ENCODE results near the gene ADRA2C. TPM values are rescaled to one million over a fixed set of nuclear protein-coding genes. Genes with fewer than 3 reads are reported as not detected.

Gene ADRA2C
- total and polyA plus RNA-seq, 9 donors, result 2.3 to 5.0 (median 2.9) TPM

GRCh38 chr4:3768842-3769641, 2.9 kb downstream of the ADRA2C start:
- WGBS (ENCODE audit: insufficient coverage), result 60% methylated on average over 7 of the region's 14 CpGs
- Histone ChIP-seq H3K4me1 (ENCODE audit: control insufficient read depth, insufficient read depth, low read length) (peaks cover 35% of the 10 kb centered on the region), H3K4me3 (ENCODE audit: low read length) (no peak overlapping the region), H3K27me3 (ENCODE audit: control insufficient read depth, insufficient read depth, low read length) (peaks cover 78% of the 10 kb centered on the region), H3K27ac (ENCODE audit: low read length) (no peak overlapping the region), H3K9me3 (replicated peaks; ENCODE audit: control insufficient read depth, low read depth, low read length) (no peaks in the 10 kb centered on the region), H3K36me3 (ENCODE audit: control insufficient read depth, insufficient read depth, low read length) (no peaks in the 10 kb centered on the region)
- DNase-seq, result no peak

GRCh38 chr4:3769642-3770184, 3.5 kb downstream of the ADRA2C start:
- Histone ChIP-seq H3K36me3 (ENCODE audit: control insufficient read depth, insufficient read depth, low read length) (no peaks in the 10 kb centered on the region), H3K4me1 (ENCODE audit: control insufficient read depth, insufficient read depth, low read length) (peaks cover 36% of the 10 kb centered on the region), H3K4me3 (ENCODE audit: low read length) (no peak overlapping the region), H3K27ac (ENCODE audit: low read length) (no peak overlapping the region), H3K9me3 (replicated peaks; ENCODE audit: control insufficient read depth, low read depth, low read length) (no peaks in the 10 kb centered on the region), H3K27me3 (ENCODE audit: control insufficient read depth, insufficient read depth, low read length) (peaks cover 77% of the 10 kb centered on the region)
- 73% methylated on average over 7 of the region's 9 CpGs for WGBS (ENCODE audit: insufficient coverage)
- no peak for DNase-seq

GRCh38 chr4:3770323-3771163, 4.4 kb downstream of the ADRA2C start:
- no peak for DNase-seq
- 42% methylated on average over 12 of the region's 13 CpGs for WGBS (ENCODE audit: insufficient coverage)
- H3K36me3 ChIP-seq (ENCODE audit: control insufficient read depth, insufficient read depth, low read length), result no peaks in the 10 kb centered on the region
- peaks cover 32% of the 10 kb centered on the region for H3K4me1 ChIP-seq (ENCODE audit: control insufficient read depth, insufficient read depth, low read length)
- no peak overlapping the region for H3K4me3 ChIP-seq (ENCODE audit: low read length)
- H3K27me3 ChIP-seq (ENCODE audit: control insufficient read depth, insufficient read depth, low read length), result peaks cover 71% of the 10 kb centered on the region
- no peaks in the 10 kb centered on the region for H3K9me3 ChIP-seq (replicated peaks; ENCODE audit: control insufficient read depth, low read depth, low read length)
- H3K27ac ChIP-seq (ENCODE audit: low read length), result no peak overlapping the region

- 52% methylated on average over 11 of the region's 20 CpGs for WGBS (ENCODE audit: insufficient coverage)
- no peak overlapping the region for H3K4me3 ChIP-seq (ENCODE audit: low read length)
- H3K9me3 ChIP-seq (replicated peaks; ENCODE audit: control insufficient read depth, low read depth, low read length), result no peaks in the 10 kb centered on the region
- H3K4me1 ChIP-seq (ENCODE audit: control insufficient read depth, insufficient read depth, low read length), result peaks cover 32% of the 10 kb centered on the region
- H3K27me3 ChIP-seq (ENCODE audit: control insufficient read depth, insufficient read depth, low read length), result peaks cover 73% of the 10 kb centered on the region
- H3K36me3 ChIP-seq (ENCODE audit: control insufficient read depth, insufficient read depth, low read length), result no peaks in the 10 kb centered on the region
- DNase-seq, result no peak
- no peak overlapping the region for H3K27ac ChIP-seq (ENCODE audit: low read length)
Measured at GRCh38 chr4:3771164-3771809, 5.1 kb downstream of the ADRA2C start.

GRCh38 chr4:3771939-3772495, 5.8 kb downstream of the ADRA2C start:
- Histone ChIP-seq H3K27ac (ENCODE audit: low read length) (no peak overlapping the region), H3K27me3 (ENCODE audit: control insufficient read depth, insufficient read depth, low read length) (peaks cover 68% of the 10 kb centered on the region), H3K4me3 (ENCODE audit: low read length) (no peak overlapping the region), H3K36me3 (ENCODE audit: control insufficient read depth, insufficient read depth, low read length) (no peaks in the 10 kb centered on the region), H3K4me1 (ENCODE audit: control insufficient read depth, insufficient read depth, low read length) (peaks cover 28% of the 10 kb centered on the region), H3K9me3 (replicated peaks; ENCODE audit: control insufficient read depth, low read depth, low read length) (no peaks in the 10 kb centered on the region)
- WGBS (ENCODE audit: insufficient coverage), result 55% methylated on average over 24 of the region's 24 CpGs
- no peak for DNase-seq

GRCh38 chr4:3772632-3773031, 6.4 kb downstream of the ADRA2C start:
- peaks cover 27% of the 10 kb centered on the region for H3K4me1 ChIP-seq (ENCODE audit: control insufficient read depth, insufficient read depth, low read length)
- no peak overlapping the region for H3K4me3 ChIP-seq (ENCODE audit: low read length)
- 69% methylated on average over 8 of the region's 8 CpGs for WGBS (ENCODE audit: insufficient coverage)
- no peaks in the 10 kb centered on the region for H3K9me3 ChIP-seq (replicated peaks; ENCODE audit: control insufficient read depth, low read depth, low read length)
- H3K27ac ChIP-seq (ENCODE audit: low read length), result no peak overlapping the region
- no peak for DNase-seq
- H3K36me3 ChIP-seq (ENCODE audit: control insufficient read depth, insufficient read depth, low read length), result no peaks in the 10 kb centered on the region
- peaks cover 65% of the 10 kb centered on the region for H3K27me3 ChIP-seq (ENCODE audit: control insufficient read depth, insufficient read depth, low read length)

- Histone ChIP-seq H3K27me3 (ENCODE audit: control insufficient read depth, insufficient read depth, low read length) (peaks cover 55% of the 10 kb centered on the region), H3K36me3 (ENCODE audit: control insufficient read depth, insufficient read depth, low read length) (no peaks in the 10 kb centered on the region), H3K4me3 (ENCODE audit: low read length) (no peak overlapping the region), H3K27ac (ENCODE audit: low read length) (no peak overlapping the region), H3K4me1 (ENCODE audit: control insufficient read depth, insufficient read depth, low read length) (peaks cover 27% of the 10 kb centered on the region), H3K9me3 (replicated peaks; ENCODE audit: control insufficient read depth, low read depth, low read length) (no peaks in the 10 kb centered on the region)
- 53% methylated on average over 11 of the region's 17 CpGs for WGBS (ENCODE audit: insufficient coverage)
- DNase-seq, result peak; percentile 41
Measured at GRCh38 chr4:3773552-3774001, 7.4 kb downstream of the ADRA2C start.

- Histone ChIP-seq H3K4me3 (ENCODE audit: low read length) (no peak overlapping the region), H3K36me3 (ENCODE audit: control insufficient read depth, insufficient read depth, low read length) (no peaks in the 10 kb centered on the region), H3K27ac (ENCODE audit: low read length) (no peak overlapping the region), H3K9me3 (replicated peaks; ENCODE audit: control insufficient read depth, low read depth, low read length) (no peaks in the 10 kb centered on the region), H3K27me3 (ENCODE audit: control insufficient read depth, insufficient read depth, low read length) (peaks cover 47% of the 10 kb centered on the region), H3K4me1 (ENCODE audit: control insufficient read depth, insufficient read depth, low read length) (peaks cover 27% of the 10 kb centered on the region)
- DNase-seq, result no peak
- 62% methylated on average over 18 of the region's 19 CpGs for WGBS (ENCODE audit: insufficient coverage)
Measured at GRCh38 chr4:3774253-3774883, 8.2 kb downstream of the ADRA2C start.

GRCh38 chr4:3775005-3775404, 8.8 kb downstream of the ADRA2C start:
- no peak for DNase-seq
- WGBS (ENCODE audit: insufficient coverage), result 67% methylated on average over 5 of the region's 16 CpGs
- Histone ChIP-seq H3K4me1 (ENCODE audit: control insufficient read depth, insufficient read depth, low read length) (peaks cover 25% of the 10 kb centered on the region), H3K27me3 (ENCODE audit: control insufficient read depth, insufficient read depth, low read length) (peaks cover 41% of the 10 kb centered on the region), H3K4me3 (ENCODE audit: low read length) (no peak overlapping the region), H3K36me3 (ENCODE audit: control insufficient read depth, insufficient read depth, low read length) (no peaks in the 10 kb centered on the region), H3K27ac (ENCODE audit: low read length) (no peak overlapping the region), H3K9me3 (replicated peaks; ENCODE audit: control insufficient read depth, low read depth, low read length) (no peaks in the 10 kb centered on the region)
